DMS 273 (cell line): ENCODE data around the gene SKA2.
"Not testable (repeated sequence)": the region's sequence is repeated elsewhere in the genome, so short reads cannot be mapped to it uniquely, and the experiment has no call there.

Experiments used
- DNase-seq: peaks from one replicate; lab custom pipeline; 2025; ENCODE audit not compliant: unreplicated experiment; lab: John Stamatoyannopoulos, UW

SKA2 gene

DNA sequence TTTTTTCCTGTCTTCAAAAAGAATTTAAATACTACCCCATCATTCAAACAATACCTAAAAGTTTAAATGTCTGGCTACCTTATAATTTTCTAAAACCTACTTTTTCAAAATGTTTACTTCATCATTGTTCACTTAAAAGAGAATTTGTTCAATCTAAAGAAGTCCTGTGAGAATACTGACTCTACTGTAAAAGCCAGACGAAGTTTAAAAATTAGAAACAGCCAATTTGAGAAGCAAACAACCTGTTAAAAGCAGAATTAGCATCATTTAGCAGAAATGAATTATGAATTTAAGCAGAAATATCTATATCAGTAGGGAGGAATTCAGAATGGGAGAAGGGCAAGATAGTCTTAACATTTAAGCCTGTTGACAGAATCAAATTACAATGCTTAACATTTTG lies 2.1 kb downstream of the SKA2 start:
- no peak for DNase-seq

DNA sequence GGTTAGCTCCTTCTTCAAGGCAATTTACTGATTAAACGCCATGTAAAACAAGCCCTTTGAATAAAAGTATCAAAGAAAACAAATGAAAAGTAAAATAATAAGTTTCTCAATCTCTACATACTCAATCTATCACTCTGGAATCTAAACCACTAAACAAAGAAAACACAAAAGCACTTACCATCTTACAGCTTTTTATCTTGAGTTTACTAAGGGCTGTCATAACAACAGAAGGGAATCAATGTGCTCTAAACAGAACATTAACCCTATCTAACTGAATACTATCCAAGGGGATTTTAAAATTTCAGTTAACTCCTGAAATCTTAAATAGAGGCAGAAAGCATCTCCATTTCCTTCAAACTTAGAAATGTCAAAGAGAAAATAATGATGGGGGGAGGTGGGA lies 3.4 kb downstream of the SKA2 start:
- no peak for DNase-seq

GRCh38 chr17:59151006-59151405 lies 4.0 kb downstream of the SKA2 start:
- DNase-seq, result no peak

- DNase-seq, result no peak
Observed at GRCh38 chr17:59149841-59150511, 5.0 kb downstream of the SKA2 start.

DNA sequence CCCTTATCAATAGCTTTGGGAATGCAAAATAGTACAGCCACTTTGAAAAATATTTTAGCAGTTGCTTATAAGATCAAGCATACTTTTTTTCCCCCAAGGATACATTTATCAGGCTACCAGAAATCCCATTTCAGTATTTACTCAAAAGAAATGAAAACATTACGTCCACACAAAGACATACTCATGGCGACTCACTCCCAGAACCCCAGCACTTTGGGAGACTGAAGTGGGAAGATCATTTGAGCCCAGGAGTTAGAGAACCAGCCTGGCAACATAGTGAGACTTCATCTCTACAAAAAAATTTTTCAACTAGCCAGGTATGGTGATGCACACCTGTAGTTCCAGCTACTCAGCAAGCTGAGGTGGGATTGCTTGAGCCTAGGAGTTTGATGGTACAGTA lies 5.9 kb downstream of the SKA2 start:
- DNase-seq, result no peak

GRCh38 chr17:59145571-59146096 lies 9.4 kb downstream of the SKA2 start:
- DNase-seq, result no peak

DNA sequence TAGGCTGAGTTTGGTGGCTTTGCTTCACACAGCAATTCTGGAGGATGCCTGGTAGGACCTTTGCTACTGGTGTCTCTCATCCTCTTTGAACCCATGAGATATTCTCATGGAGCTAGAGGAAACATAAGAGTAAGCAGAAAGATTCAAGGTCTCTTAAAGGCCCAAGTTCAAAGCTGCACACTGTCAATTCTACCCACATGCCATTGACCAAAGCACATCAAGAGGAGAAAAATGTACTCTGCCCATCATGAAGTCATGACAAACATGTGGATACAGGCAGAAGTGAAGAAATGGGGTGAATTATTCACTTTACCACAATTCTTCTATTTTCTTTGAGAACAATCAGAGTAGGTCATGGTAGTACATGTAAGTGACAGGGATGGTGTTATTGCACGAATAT lies 13.1 kb downstream of the SKA2 start:
- DNase-seq, result no peak

DNA sequence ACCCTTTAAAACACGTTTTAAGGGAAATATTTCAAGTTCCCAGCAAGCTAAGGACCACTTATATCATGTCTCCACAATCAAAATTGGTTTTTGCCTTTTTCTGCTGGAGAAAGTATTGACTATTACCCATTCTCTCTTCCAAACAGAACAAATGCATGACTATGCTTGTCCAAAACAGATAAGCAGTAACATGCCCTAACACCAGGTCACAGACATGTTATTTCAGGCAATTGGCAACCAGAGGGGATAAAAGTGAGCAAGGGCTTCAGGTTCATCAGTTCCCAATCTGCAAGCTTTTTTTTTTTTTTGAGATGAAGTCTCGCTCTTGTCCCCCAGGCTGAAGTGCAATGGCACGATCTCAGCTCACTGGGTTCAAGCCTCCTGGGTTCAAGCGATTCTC lies 15.0 kb downstream of the SKA2 start:
- no peak for DNase-seq

DNA sequence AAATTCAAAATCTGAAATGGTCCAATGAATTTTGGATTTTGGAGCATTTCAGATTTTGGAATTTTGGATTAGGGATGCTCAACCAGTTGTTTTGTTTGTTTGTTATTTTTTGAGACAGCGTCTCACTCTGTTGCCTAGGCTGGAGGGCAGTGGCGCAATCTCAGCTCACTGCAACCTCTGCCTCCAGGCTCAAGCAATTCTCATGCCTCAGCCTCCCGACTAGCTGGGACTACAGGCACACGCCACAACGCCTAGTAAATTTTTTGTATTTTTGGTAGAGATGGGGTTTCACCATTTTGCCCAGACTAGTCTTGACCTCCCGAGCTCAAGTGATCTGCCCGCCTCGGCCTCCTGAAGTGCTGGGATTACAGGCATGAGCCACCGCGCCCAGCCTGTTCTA lies 16.6 kb downstream of the SKA2 start:
- DNase-seq, result not testable (repeated sequence)

GRCh38 chr17:59131131-59131530 lies 23.9 kb downstream of the SKA2 start:
- no peak for DNase-seq

GRCh38 chr17:59129814-59130213 lies 25.2 kb downstream of the SKA2 start:
- DNase-seq, result no peak

GRCh38 chr17:59126809-59127417 lies 28.1 kb downstream of the SKA2 start:
- DNase-seq, result no peak

DNA sequence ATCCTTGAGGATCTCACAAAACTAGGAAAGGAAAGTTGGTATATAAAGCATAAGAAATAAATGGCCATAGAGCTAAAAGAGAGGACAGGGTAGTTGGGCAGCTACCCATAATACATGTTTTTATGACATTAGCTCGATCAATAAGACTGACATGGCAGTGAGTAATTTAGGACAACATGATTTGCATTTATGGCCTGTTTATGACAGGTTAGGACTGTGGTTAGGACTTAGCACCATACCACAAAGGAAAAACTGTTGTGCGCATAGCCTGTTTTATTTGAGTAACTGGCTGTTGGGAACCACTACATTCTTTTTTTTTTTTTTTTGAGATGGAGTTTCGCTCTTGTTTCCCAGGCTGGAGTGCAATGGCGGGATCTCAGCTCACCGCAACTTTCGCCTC lies 30.3 kb downstream of the SKA2 start:
- no peak for DNase-seq

DNA sequence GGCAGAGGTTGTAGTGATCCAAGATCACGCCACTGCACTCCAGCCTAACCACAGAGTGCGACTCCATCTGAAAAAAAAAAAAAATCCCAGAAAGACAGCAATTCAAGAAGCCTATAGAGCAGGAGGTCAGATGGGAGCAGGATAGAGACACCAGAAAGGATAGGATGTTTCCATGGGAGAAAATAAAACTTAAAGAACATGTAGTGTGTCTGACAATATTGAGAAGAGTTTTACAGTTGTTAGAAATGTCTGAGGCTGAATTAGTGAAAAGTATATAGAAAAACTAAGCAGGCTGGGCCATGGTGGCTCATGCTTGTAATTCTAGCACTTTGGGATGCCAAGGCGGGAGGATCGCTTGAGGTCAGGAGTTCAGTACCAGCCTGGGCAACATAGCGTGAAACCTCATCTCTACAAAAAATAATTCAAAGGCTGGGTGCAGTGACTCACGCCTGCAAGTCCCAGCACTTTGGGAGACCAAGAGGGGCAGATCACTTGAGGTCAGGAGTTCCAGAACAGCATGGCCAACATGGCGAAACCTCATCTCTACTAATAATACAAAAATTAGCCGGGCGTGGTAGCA lies 33.0 kb downstream of the SKA2 start:
- DNase-seq, result no peak

GRCh38 chr17:59115474-59115873 lies 39.5 kb downstream of the SKA2 start:
- DNase-seq, result no peak

- DNase-seq, result no peak
Observed at GRCh38 chr17:59111539-59111938, 43.4 kb downstream of the SKA2 start.

DNA sequence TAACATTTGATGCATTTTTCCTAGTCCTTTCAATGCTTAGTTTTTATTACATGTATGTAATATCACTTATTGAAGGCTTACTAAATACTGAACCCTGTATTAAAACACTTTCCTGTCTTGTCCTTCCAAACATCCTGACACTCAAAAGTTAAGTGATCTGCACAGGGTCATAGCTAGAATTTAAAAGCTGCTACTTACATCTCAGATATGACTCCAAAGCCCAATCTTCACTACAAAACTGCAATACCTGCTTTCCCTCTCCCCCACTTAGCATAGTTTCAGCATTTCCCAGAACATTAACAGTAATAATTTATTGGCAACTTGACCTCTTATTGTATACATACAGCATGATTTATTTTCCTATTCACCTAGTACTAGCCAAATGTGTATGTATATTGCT lies 44.0 kb downstream of the SKA2 start:
- no peak for DNase-seq

- peak; percentile 9 for DNase-seq
Observed at GRCh38 chr17:59108400-59109102, 46.4 kb downstream of the SKA2 start.

- DNase-seq, result no peak
Observed at GRCh38 chr17:59107306-59107670, 47.7 kb downstream of the SKA2 start.

- peak; percentile 100 for DNase-seq
Observed at GRCh38 chr17:59106463-59107305, 48.3 kb downstream of the SKA2 start, which contains the start of gene TRIM37. Gene TRIM37 (minus strand): TSS chr17:59106880. CDS start chr17:59106461, 419 bp downstream.
